Endothelial cell (in vitro differentiated cells): Measurements from ENCODE around the gene RSRC1. TPM values are rescaled to one million over a fixed set of nuclear protein-coding genes. Genes with fewer than 3 reads are reported as not detected.

Source experiments
- DNase-seq: peaks from one replicate; pipeline ENCODE4 v3.0.0; 2021; ENCODE audit warnings: low spot score
- H3K27ac Mint-ChIP-seq: one replicate; pipeline ENCODE4 v1.8.0; 2021; ENCODE audit warnings: mixed read lengths, inconsistent platforms; ENCODE audit not compliant: unreplicated experiment
- H3K27me3 Mint-ChIP-seq: one replicate; pipeline ENCODE4 v1.8.0; 2021; ENCODE audit warnings: mild to moderate bottlenecking, moderate library complexity, mixed read lengths, inconsistent platforms; ENCODE audit not compliant: unreplicated experiment
- H3K36me3 Mint-ChIP-seq: one replicate; pipeline ENCODE4 v1.8.0; 2021; ENCODE audit warnings: mild to moderate bottlenecking, low read depth, mixed read lengths, inconsistent platforms; ENCODE audit not compliant: unreplicated experiment
- H3K4me1 Mint-ChIP-seq: one replicate; pipeline ENCODE4 v1.8.0; 2021; ENCODE audit warnings: mild to moderate bottlenecking, mixed read lengths, inconsistent platforms; ENCODE audit not compliant: unreplicated experiment
- H3K4me3 Mint-ChIP-seq: one replicate; pipeline ENCODE4 v1.8.0; 2021; ENCODE audit warnings: mild to moderate bottlenecking, mixed read lengths, inconsistent platforms; ENCODE audit not compliant: unreplicated experiment
- H3K9me3 Mint-ChIP-seq: one replicate; pipeline ENCODE4 v1.8.0; 2021; ENCODE audit warnings: mixed read lengths, inconsistent platforms; ENCODE audit not compliant: unreplicated experiment
- CTCF ChIP-seq: fragments of 200-600 bp; sonication (generic); IDR thresholded peaks from one replicate; pipeline ENCODE4 v1.5.0; 2021; ENCODE audit warnings: antibody characterized with exemption; ENCODE audit not compliant: unreplicated experiment
- total RNA-seq: library from RNA; stranded (reverse); fragmentation: NEBNext Ultra II Directional; extraction: Animal tissue kit (Norgen Biotek cat#: 25700); gene quantifications from one replicate; pipeline ENCODE4 v1.2.1, GENCODE V29; 2021; ENCODE audit not compliant: unreplicated experiment

RSRC1 gene
- total RNA-seq, 1 donor from 2014 or later: 24.7 TPM

- Mint-ChIP-seq H3K36me3 (peaks cover 4% of the 10 kb centered on the region), H3K4me3 (no peak overlapping the region), H3K9me3 (peaks cover 4% of the 10 kb centered on the region), H3K4me1 (no peaks in the 10 kb centered on the region), H3K27me3 (no peaks in the 10 kb centered on the region), H3K27ac (no peak overlapping the region)
- TF ChIP-seq CTCF: no peak
- no peak for DNase-seq
These were observed 160.1 kb downstream of the RSRC1 start for GRCh38 chr3:158269942-158270341.

GRCh38 chr3:158272081-158272480 lies 162.2 kb downstream of the RSRC1 start:
- H3K9me3 Mint-ChIP-seq: peaks cover 3% of the 10 kb centered on the region
- no peak for TF ChIP-seq CTCF

GRCh38 chr3:158273656-158274055 lies 163.8 kb downstream of the RSRC1 start:
- Mint-ChIP-seq H3K36me3 (no peaks in the 10 kb centered on the region), H3K4me3 (no peak overlapping the region), H3K27me3 (no peaks in the 10 kb centered on the region), H3K4me1 (no peaks in the 10 kb centered on the region), H3K27ac (no peak overlapping the region), H3K9me3 (no peaks in the 10 kb centered on the region)
- no peak for DNase-seq
- TF ChIP-seq CTCF: no peak

More at GRCh38 chr3:158272081-158272480, 162.2 kb downstream of the RSRC1 start:
- Mint-ChIP-seq H3K4me1 (no peaks in the 10 kb centered on the region), H3K4me3 (no peak overlapping the region), H3K27me3 (no peaks in the 10 kb centered on the region), H3K36me3 (peaks cover 3% of the 10 kb centered on the region), H3K27ac (no peak overlapping the region)
- no peak for DNase-seq

- no peak overlapping the region for H3K27ac Mint-ChIP-seq
- TF ChIP-seq CTCF: no peak
- H3K9me3 Mint-ChIP-seq: no peaks in the 10 kb centered on the region
These were observed 168.3 kb downstream of the RSRC1 start for GRCh38 chr3:158278187-158278586.

GRCh38 chr3:158279609-158280008 lies 169.7 kb downstream of the RSRC1 start:
- no peaks in the 10 kb centered on the region for H3K9me3 Mint-ChIP-seq
- H3K27me3 Mint-ChIP-seq: peaks cover 2% of the 10 kb centered on the region
- no peak for DNase-seq
- H3K4me1 Mint-ChIP-seq: peaks cover 2% of the 10 kb centered on the region
- TF ChIP-seq CTCF: no peak
- no peaks in the 10 kb centered on the region for H3K36me3 Mint-ChIP-seq
- no peak overlapping the region for H3K27ac Mint-ChIP-seq
- H3K4me3 Mint-ChIP-seq: no peak overlapping the region

More at GRCh38 chr3:158278187-158278586, 168.3 kb downstream of the RSRC1 start:
- H3K4me1 Mint-ChIP-seq: peaks cover 2% of the 10 kb centered on the region
- no peak for DNase-seq
- peaks cover 2% of the 10 kb centered on the region for H3K27me3 Mint-ChIP-seq
- H3K36me3 Mint-ChIP-seq: no peaks in the 10 kb centered on the region
- H3K4me3 Mint-ChIP-seq: no peak overlapping the region
